Measurements from ENCODE around the gene VWA7. TPM values are rescaled to one million over a fixed set of nuclear protein-coding genes. Genes with fewer than 3 reads are reported as not detected.

The VWA7 gene
- total RNA-seq, 2 donors from 2014 or later, result 0.68 to 2.6 TPM

DNA sequence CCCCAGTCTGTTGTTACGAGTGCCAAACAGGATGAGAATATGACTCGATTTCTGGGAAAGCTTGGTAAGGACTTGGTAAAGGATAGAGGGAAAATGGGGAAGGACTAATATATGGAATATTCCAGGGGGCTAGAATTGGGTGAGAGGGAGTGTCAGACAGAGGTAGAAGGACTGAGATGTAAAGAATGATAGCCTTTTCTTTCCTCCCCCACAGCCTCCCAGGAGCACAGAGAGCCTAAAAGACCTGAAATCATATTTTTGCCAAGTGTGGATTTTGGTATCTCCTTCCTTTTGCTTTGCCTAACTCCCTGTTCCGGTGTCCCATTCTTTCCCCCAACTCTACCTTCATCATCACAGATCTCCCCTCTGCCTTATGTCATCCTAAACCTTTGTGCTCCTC is 34.2 kb downstream of the VWA7 start:
- H3K9me3 Mint-ChIP-seq, result no peaks in the 10 kb centered on the region
- DNase-seq (ENCODE audit: low spot score in 2 of 2) (no peak), ATAC-seq (no peak)
- no peak overlapping the region for H3K27ac Mint-ChIP-seq
- H3K36me3 Mint-ChIP-seq, result peaks cover 22 to 55% of the 10 kb centered on the region in 2 donors

DNA sequence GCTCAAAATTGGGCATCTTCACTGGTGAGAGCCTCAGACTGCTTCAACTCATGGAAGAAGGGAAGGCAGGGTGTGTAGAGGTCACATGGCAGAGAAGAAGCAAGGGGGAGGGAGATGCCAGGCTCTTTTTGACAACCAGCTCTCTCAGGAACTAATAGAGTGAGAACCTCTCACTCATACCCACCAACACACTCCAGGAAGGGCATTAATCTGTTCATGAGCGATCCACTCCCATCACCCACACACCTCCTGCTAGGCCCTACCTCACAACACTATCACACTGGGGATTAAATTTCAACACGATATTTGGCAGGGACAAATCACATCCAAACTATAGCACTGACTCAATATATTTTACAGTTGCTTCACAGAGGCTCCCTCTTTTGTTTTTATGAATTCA is 35.3 kb downstream of the VWA7 start:
- ATAC-seq (no peak), DNase-seq (ENCODE audit: low spot score in 2 of 2) (no peak)
- peak overlapping the region in 1 of 2 donors; percentile 5 for H3K27ac Mint-ChIP-seq
- no peaks in the 10 kb centered on the region for H3K9me3 Mint-ChIP-seq
- peaks cover 17 to 48% of the 10 kb centered on the region in 2 donors for H3K36me3 Mint-ChIP-seq

DNA sequence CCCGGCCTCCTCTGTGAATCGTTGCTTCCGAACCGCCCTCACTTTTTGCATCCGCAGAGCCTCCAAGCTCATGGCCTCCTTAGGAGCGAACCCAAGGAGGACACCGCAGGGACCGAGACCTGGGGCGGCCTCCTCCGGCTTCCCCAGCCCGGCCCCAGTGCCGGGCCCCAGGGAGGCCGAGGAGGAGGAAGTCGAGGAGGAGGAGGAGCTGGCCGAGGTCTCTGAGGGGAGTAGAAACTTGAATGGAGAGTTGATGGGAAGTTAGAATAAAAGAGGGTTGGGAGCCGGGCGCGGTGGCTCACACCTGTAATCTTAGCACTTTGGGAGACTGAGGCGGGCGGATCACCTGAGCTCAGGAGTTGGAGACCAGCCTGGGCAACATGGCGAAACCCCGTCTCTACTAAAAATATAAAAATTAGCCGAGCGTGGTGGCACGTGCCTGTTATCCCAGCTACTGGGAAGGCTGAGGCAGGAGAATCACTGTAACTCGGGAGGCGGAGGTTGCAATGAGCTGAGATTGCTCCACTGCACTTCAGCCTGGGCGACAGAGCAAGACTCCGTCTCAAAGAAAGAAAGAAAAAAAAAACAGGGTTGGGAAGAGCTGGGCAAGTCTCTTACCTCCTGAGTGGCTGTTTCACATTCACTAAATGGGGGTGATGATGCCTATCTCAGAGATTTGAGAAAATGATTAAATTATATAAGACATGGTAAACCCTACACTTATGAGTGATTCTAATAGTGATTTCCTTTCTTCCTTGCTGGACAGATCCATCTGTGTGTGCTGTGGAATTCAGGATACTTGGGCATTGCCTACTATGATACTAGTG is 36.5 kb downstream of the VWA7 start:
- DNase-seq (ENCODE audit: low spot score in 2 of 2) (no peak), ATAC-seq (no peak)
- Mint-ChIP-seq H3K27ac (peak overlapping the region; percentile 95 to 98), H3K36me3 (peaks cover 29 to 56% of the 10 kb centered on the region in 2 donors), H3K9me3 (no peaks in the 10 kb centered on the region)

DNA sequence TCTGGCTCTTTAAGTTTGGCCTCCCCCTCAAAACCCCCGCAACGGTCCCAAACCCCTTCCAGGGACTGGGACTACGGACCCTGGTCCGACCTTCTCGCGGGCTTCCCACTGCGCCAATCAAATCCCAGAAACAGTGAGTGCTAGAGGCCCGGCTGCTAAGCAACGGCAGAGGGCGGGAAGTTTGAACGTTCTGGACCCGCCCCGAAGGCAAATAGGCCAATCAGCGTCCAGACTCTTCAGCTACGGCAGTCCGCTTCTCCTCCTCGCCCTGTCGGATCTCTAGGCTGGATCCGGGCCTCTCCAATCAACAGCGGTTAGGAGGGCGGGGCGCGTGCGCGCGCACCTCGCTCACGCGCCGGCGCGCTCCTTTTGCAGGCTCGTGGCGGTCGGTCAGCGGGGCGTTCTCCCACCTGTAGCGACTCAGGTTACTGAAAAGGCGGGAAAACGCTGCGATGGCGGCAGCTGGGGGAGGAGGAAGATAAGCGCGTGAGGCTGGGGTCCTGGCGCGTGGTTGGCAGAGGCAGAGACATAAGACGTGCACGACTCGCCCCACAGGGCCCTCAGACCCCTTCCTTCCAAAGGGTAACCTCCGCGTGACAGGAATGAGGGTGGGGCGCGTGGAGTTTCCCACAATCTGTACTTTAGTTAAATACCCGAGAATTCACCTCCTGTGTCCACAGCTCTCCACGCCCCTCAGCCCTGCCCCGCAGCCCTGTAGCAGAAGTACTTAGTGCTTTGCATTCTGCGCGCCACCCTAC is 37.3 kb downstream of the VWA7 start, which contains the start of gene MSH5:
TSS of gene MSH5 (plus strand) at position 367 of the 758 bp plus-strand sequence. CDS start 462 bp downstream, outside the sequence.
- H3K36me3 Mint-ChIP-seq, result peaks cover 37 to 59% of the 10 kb centered on the region in 2 donors
- ATAC-seq, result peak; percentile 83 to 87

DNA sequence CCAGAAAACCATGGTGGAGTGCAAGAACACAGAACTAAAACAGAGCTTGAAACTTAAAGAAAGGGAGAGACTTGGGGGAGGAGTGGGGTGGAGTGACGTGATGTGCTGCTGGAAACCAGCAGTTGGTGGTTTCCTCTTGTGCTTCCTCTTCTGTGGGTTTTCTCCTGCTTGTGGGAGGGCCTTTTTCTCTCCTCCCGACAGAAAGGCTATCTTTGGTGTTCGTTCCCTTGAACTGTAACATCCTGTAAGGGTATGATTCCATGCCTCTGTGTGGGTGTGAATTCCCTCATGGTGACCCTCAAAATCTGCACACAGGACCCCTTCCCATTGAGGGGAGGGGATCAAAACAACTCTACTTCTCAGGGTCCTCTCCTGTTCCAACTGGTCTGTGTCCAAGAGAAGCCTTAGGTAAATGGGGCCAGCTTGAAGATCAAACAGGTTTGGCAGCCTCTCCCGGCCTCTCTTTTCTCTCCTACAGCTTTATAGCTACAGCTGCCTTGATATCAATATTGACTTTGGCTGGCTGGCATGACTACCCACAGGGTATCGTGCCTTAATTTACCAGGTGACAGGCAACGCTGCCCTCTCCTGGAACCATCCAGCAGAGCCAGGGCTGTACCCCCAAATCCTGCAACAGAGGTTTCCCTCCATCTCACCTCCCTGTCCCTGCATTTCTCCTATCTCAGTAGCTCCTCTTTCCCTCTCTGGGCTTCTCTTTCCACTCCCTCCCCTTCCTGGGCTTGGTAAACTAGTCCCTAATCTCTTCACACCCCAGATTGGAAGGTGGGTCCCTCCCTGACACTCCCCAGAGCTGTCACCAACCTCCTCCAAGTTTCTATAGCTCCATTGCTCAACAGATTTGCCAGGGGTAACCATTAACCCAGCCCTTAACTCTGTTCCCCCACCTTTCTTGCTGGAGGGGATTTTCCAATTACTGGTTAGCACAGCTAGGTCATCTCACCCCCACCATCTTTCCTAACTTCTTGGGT is 38.8 kb downstream of the VWA7 start:
- Mint-ChIP-seq H3K27ac (peak overlapping the region; percentile 82 to 95), H3K9me3 (no peaks in the 10 kb centered on the region)

More for the DNA sequence above, 37.3 kb downstream of the VWA7 start, which contains the start of gene MSH5:
- peak within 1 kb of the TSS; percentile 95 to 98 for H3K27ac Mint-ChIP-seq
- DNase-seq (ENCODE audit: low spot score in 2 of 2), result peak; percentile 96 to 99
- H3K9me3 Mint-ChIP-seq, result no peaks in the 10 kb centered on the region

DNA sequence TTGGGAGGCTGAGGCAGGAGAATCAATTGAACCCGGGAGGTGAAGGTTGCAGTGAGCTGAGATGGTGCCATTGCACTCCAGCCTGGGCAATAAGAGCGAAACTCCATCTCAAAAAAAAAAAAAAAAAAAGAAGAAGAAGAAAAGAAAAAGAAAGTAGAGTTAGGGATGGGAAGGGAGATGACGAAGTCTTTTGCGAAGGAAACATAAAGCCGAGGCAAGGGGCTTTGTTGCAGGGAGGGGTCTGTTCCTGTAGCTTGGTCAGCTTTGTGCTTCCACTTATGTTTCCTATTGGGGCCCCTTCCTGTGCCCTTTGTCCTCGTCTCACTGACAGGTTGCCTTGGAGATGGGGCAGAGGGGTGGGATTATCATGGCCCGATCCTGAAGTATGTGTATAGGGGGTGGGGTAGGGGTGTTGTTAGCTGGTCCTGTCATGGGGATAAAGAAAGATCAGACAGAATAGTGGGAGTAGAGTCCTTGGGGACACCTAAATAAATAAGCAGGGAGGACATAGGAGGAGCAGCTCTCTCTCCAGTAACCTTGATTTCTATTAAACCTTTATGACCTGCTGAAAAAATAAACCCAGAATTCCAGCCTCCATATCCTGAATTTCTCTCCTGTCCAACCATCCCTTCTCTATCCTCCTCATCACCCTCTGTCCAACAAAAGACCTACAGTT is 39.7 kb downstream of the VWA7 start:
- H3K36me3 Mint-ChIP-seq, result peaks cover 56 to 62% of the 10 kb centered on the region in 2 donors
- H3K9me3 Mint-ChIP-seq, result no peaks in the 10 kb centered on the region

More for the DNA sequence above, 38.8 kb downstream of the VWA7 start:
- DNase-seq (ENCODE audit: low spot score in 2 of 2), result peak; percentile 47 to 69
- peak; percentile 22 to 23 for ATAC-seq
- peaks cover 52 to 66% of the 10 kb centered on the region in 2 donors for H3K36me3 Mint-ChIP-seq

DNA sequence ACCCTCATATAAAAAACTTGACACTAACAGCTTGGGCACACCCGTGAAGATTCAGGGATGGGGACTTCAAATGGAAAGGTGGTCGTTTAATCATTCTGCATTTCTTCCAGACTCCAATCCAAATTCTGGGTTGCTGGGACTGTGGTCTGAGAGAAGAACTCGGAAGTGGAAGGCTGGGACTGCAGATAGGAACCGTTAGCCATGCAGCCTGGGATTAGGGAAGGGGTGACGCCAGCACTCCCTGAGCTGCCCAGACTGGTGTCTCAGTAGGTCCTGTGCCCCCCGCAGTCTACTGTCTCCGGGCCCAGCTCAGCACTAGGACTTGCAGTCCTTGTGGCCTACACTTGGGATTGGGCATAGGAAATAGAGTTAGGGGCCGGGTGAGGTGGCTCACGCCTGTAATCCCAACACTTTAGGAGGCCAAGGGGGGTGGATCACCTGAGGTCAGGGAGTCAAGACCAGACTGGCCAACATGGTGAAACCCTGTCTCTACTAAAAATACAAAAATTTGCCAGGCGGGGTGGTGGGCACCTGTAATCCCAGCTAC is 40.3 kb downstream of the VWA7 start:
- no peaks in the 10 kb centered on the region for H3K9me3 Mint-ChIP-seq
- DNase-seq (ENCODE audit: low spot score in 2 of 2) (no peak), ATAC-seq (no peak)
- H3K27ac Mint-ChIP-seq, result peak overlapping the region; percentile 88 to 95
- H3K36me3 Mint-ChIP-seq, result peaks cover 55 to 64% of the 10 kb centered on the region in 2 donors

More for the DNA sequence above, 39.7 kb downstream of the VWA7 start:
- no peak for DNase-seq (ENCODE audit: low spot score in 2 of 2)
- no peak for ATAC-seq
- peak overlapping the region; percentile 82 to 95 for H3K27ac Mint-ChIP-seq

DNA sequence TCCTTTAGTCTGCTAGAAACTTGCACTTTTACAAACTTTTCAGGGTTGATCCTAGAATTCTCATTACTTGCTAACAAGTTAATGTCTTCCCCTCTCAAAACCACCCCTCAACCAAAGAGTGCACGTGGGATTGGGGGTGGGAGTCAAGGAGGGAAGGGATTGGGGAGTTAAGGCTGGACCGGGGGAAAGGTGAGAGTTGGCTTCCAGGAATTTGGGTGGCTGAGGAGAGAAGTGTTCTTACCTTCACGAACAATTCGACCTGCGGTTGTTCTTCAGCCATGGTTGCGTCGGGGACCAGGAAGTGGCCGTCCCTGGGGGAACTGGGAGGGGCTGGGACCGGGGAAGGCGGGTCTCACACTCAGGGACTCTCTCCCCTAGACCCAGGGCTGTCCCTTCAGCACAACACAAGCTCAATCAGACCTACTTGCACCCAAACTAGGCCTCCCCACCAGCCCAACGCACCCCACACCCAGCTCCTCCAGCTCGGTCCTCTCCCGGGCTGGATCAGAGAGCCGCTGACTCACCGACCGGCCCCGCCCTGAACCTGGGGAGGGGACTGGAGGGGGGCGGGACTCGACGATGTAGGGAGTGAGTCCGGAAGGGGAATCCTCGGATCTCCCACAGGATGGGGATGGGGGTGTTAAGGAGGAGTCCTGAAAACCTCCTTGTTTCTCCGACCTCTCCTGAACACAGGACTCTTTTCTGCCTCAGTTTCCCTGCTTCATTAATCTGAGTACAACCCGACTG is 40.9 kb downstream of the VWA7 start, which contains the start of gene CLIC1:
TSS of gene CLIC1 (minus strand) at position 510 of the 747 bp plus-strand sequence. CDS start at position 280, 230 bp downstream.
- DNase-seq (ENCODE audit: low spot score in 2 of 2) (peak; percentile 83 to 92), ATAC-seq (peak; percentile 54 to 69)
- Mint-ChIP-seq H3K9me3 (no peaks in the 10 kb centered on the region), H3K36me3 (peaks cover 54 to 62% of the 10 kb centered on the region in 2 donors), H3K27ac (peak within 1 kb of the TSS; percentile 95 to 97)

DNA sequence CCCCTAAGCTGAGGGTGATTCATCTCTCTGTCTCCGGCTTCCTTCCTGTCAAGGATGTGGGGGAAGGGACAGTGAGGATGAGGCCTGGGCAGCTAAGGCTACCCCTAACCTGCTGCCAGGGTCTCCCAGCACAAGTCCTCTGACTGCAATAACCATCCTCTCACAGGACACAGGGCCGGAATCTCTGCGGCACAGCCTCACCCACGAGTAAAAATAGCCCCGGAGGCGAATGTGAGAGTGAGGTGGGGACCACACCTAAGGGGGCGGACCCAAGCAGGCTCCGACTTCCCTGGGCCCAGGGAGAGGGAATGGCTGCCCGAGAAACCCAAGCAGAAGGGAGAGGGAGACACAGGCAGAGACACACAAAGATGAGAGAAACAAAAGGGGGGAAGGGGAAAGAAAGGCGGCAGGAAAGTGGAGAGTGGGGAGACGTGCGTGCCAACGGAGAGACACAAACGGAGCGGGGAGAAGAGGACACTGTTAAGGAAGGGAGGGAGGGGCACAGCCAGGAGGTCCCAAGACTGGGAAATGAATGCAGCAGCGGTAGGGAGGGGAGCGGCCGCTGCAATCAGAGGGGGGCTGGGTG is 42.2 kb downstream of the VWA7 start:
- Mint-ChIP-seq H3K27ac (peak overlapping the region; percentile 95 to 97), H3K9me3 (no peaks in the 10 kb centered on the region), H3K36me3 (peaks cover 56 to 60% of the 10 kb centered on the region in 2 donors)
- DNase-seq (ENCODE audit: low spot score in 2 of 2) (peak; percentile 55 to 80), ATAC-seq (peak; percentile 42 to 53)

DNA sequence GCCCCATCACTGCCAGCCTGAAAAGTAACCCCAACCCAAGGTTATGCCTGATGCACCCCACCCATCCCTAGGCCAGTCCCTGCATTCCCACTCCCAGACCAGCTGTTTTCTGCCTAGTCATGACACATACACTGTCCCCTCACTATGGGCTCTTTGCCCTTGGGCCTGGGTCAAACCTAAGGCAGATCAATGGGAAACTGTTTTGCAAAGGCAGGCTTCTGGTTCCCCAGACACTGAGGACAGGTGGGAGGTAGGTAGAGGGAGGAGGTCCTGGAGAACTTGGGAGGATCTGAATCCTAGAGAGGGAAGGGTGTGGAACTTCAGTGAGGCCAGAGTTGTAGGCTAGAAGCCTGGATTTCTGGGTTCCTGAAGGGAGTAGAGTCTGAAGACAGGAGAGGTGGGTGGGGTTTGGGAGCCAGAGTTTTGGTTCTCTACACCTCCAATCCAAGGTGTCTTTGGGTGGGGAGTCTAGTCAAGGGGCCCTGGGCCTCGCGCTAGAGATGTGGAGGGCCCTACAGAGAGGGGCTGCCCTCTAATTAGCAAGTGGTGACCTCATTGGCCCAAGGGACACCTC is 42.8 kb downstream of the VWA7 start:
- Mint-ChIP-seq H3K9me3 (no peaks in the 10 kb centered on the region), H3K27ac (peak overlapping the region; percentile 95 to 97), H3K36me3 (peaks cover 53 to 56% of the 10 kb centered on the region in 2 donors)
- ATAC-seq (no peak), DNase-seq (ENCODE audit: low spot score in 2 of 2) (no peak)

DNA sequence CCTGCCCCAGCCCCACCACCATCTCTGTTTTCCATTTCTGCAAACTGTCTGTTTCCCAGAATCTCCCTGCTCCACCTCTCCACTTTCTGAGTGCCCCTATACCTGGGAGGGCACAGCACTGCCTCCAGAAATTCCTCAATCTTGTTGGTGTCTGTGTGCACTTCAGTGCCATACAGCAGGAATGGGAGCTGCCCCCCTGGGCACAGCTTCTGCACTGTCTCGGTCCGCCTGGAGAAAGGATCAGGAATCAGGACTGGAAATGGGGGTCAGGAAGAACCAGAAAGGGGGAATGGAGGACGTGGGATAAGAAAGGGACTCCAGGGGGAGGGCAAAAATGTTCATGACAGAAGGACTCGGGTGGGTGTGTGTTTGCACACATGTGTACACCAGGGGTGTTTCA is 43.4 kb downstream of the VWA7 start:
- H3K36me3 Mint-ChIP-seq, result peaks cover 53 to 56% of the 10 kb centered on the region in 2 donors
- no peak for ATAC-seq
- no peaks in the 10 kb centered on the region for H3K9me3 Mint-ChIP-seq
- peak overlapping the region; percentile 79 to 95 for H3K27ac Mint-ChIP-seq
- no peak for DNase-seq (ENCODE audit: low spot score in 2 of 2)

DNA sequence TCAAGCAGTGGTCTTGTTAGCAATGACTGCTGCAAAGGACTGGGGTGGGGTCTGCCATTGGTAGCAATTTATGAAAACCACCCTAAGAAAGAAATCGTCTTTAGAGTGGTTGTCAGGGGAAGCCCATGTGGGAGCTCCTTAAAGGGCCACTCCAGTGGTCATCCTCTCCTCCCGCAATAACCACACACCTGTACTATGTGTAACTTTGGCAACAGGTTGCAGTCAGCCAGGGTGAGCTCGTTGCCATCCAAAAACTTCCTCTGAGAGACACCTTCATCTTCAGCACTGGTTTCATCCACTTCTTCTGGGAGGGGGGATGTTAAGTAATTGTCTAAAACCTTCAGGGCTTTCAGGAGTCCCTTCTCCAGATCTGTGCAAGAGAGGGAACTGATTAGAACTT is 45.1 kb downstream of the VWA7 start:
- peaks cover 53 to 56% of the 10 kb centered on the region in 2 donors for H3K36me3 Mint-ChIP-seq
- DNase-seq (ENCODE audit: low spot score in 2 of 2), result no peak
- no peaks in the 10 kb centered on the region for H3K9me3 Mint-ChIP-seq
- no peak for ATAC-seq
- no peak overlapping the region for H3K27ac Mint-ChIP-seq

DNA sequence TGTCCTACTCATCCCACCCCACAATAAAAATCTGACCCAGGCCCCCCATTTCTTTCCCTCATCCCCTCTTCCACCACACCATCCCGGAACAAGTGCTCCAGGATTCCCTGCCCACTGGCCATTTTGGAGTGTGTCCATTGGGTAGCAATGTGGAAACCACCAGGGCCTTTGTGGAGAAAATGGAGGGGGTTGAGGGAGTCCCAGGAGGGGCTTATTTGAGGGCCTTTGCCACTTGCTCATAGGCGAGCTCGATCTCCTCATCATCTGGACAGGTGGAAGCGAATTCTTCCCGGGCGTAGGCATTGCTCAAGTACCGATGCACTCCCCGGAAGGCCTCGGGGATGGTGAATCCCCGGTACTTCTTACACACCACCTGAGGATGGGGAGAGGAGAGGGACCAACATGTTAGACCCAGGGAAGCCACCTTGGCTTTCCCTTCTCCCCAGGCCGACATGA is 46.5 kb downstream of the VWA7 start:
- Mint-ChIP-seq H3K9me3 (no peaks in the 10 kb centered on the region), H3K36me3 (peaks cover 40 to 48% of the 10 kb centered on the region in 2 donors), H3K27ac (peak overlapping the region in 1 of 2 donors; percentile 3)
- DNase-seq (ENCODE audit: low spot score in 2 of 2) (no peak), ATAC-seq (no peak)
